Prostate gland (tissue), 2 donors: ENCODE results near the gene SLC35F2.

Source experiments
- CTCF ChIP-seq, 4 experiments: fragments of 200-600 bp in 2 of 4; fragments of 450-650 bp in 2 of 4; sonication (generic) in 2 of 4; IDR thresholded peaks; 1 replicate in 3 of 4; 2 replicates in 1 of 4; pipeline ENCODE4 v1.5.1; 2016 to 2019; ENCODE audit warnings: antibody characterized with exemption in 4 of 4, mild to moderate bottlenecking in 2 of 4, moderate library complexity in 2 of 4
- POLR2A ChIP-seq: fragments of 450-650 bp; IDR thresholded peaks from one replicate; pipeline ENCODE4 v1.6.1; 2016; ENCODE audit warnings: antibody characterized with exemption, mild to moderate bottlenecking
- POLR2AphosphoS5 ChIP-seq: sonication (generic); formaldehyde crosslinking; IDR thresholded peaks from one replicate; pipeline ENCODE4 v1.6.1; 2017; ENCODE audit warnings: antibody characterized with exemption

DNA sequence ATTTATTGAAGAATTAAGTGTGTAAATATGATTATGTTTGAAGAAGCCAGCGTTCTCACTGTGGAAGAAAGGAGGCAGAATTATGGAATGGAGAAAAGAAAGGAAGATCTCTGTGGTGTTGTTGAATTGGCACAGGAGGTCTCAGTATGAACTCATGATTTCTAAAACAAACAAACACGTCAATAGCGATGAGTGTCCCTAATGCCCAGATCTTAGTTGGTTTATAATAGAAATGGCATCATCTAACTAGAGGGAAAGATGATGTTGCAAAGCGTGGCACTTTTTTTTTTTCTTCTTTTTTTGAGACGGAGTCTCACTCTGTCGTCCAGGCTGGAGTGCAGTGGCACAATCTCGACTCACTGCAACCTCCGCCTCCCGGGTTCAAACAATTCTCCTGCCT, 107.5 kb downstream of the SLC35F2 start:
- no peak for TF ChIP-seq CTCF (IDR thresholded peaks at IDR 0.05)
- no peak for TF ChIP-seq POLR2AphosphoS5
- TF ChIP-seq POLR2A, result no peak
